ENCODE measurements around the gene C4orf50.

DNA sequence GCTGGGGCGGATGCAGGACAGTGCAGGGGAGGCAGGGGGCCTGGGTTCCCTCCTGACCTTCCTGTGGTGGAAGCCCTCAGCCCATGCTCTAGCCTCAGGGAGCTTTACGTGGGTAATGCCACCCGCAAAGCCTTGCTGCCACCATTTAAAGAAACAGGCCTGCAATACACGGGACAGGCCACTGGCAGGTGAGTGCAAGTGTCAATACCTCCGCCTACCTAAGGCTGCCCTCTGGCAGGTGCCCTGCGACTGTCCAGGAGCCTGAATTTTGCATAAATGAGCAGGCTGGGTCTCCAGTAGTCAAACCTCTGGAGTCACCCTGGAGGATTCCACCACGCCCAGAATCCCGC, 131.2 kb downstream of the C4orf50 start:
- TF ChIP-seq, protein P1, sequence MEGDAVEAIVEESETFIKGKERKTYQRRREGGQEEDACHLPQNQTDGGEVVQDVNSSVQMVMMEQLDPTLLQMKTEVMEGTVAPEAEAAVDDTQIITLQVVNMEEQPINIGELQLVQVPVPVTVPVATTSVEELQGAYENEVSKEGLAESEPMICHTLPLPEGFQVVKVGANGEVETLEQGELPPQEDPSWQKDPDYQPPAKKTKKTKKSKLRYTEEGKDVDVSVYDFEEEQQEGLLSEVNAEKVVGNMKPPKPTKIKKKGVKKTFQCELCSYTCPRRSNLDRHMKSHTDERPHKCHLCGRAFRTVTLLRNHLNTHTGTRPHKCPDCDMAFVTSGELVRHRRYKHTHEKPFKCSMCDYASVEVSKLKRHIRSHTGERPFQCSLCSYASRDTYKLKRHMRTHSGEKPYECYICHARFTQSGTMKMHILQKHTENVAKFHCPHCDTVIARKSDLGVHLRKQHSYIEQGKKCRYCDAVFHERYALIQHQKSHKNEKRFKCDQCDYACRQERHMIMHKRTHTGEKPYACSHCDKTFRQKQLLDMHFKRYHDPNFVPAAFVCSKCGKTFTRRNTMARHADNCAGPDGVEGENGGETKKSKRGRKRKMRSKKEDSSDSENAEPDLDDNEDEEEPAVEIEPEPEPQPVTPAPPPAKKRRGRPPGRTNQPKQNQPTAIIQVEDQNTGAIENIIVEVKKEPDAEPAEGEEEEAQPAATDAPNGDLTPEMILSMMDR (conservative IDR thresholded peaks at IDR 0.05; ENCODE audit: low read depth, low read length), result no peak
- no peak for TF ChIP-seq POLR2A (IDR thresholded peaks at IDR 0.05; ENCODE audit: low read depth, low read length)
- no peak for TF ChIP-seq FOS (IDR thresholded peaks at IDR 0.05; ENCODE audit: low read depth, low read length)
- no peak for TF ChIP-seq CEBPB (IDR thresholded peaks at IDR 0.05; ENCODE audit: low read depth, low read length)
- no peak for TF ChIP-seq RCOR1 (IDR thresholded peaks at IDR 0.05; ENCODE audit: insufficient replicate concordance, low read length)

Measured in IMR-90 (cell line).